WTC11 (cell line): Measurements from ENCODE around the gene DNAH14.
"Not testable (repeated sequence)": the region's sequence is repeated elsewhere in the genome, so short reads cannot be mapped to it uniquely, and the experiment has no call there.

ENCODE experiments used
- TCF7 ChIP-seq: sonication (generic); formaldehyde crosslinking; IDR thresholded peaks from 2 replicates; pipeline ENCODE4 v1.8.0; 2022; ENCODE audit warnings: mild to moderate bottlenecking, low read depth, missing genetic modification reagents, moderate library complexity
- TEAD4 ChIP-seq: sonication (generic); formaldehyde crosslinking; IDR thresholded peaks from 2 replicates; pipeline ENCODE4 v1.8.0; 2022; ENCODE audit warnings: mild to moderate bottlenecking, missing genetic modification reagents
- TF ChIP-seq, protein P1 (sequence below): fragments of 200-600 bp; IDR thresholded peaks from 2 replicates; pipeline ENCODE4 v1.8.0; 2022; ENCODE audit warnings: antibody characterized with exemption
- TF ChIP-seq, protein P2 (sequence below): sonication (generic); formaldehyde crosslinking; IDR thresholded peaks from 2 replicates; pipeline ENCODE4 v1.8.1; 2023; ENCODE audit warnings: mild to moderate bottlenecking, missing genetic modification reagents, moderate library complexity

DNA sequence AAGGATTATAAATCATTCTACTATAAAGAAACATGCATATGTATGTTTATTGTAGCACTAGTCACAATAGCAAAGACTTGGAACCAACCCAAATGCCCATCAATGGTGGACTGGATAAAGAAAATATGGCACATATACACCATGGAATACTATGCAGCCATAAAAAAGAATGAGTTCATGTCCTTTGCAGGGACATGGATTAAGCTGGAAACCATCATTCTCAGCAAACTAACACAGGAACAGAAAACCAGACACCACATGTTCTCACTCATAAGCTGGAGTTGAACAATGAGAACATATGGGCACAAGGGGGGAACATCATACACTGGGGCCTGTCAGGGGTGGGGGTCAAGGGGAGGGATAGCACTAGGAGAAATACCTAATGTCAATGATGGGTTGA, 300.0 kb downstream of the DNAH14 start:
- TF ChIP-seq TEAD4; TCF7 (CRISPR knock-in tag): not testable (repeated sequence)
- TF ChIP-seq, protein P1, sequence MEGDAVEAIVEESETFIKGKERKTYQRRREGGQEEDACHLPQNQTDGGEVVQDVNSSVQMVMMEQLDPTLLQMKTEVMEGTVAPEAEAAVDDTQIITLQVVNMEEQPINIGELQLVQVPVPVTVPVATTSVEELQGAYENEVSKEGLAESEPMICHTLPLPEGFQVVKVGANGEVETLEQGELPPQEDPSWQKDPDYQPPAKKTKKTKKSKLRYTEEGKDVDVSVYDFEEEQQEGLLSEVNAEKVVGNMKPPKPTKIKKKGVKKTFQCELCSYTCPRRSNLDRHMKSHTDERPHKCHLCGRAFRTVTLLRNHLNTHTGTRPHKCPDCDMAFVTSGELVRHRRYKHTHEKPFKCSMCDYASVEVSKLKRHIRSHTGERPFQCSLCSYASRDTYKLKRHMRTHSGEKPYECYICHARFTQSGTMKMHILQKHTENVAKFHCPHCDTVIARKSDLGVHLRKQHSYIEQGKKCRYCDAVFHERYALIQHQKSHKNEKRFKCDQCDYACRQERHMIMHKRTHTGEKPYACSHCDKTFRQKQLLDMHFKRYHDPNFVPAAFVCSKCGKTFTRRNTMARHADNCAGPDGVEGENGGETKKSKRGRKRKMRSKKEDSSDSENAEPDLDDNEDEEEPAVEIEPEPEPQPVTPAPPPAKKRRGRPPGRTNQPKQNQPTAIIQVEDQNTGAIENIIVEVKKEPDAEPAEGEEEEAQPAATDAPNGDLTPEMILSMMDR, result not testable (repeated sequence)
- TF ChIP-seq, protein P2, sequence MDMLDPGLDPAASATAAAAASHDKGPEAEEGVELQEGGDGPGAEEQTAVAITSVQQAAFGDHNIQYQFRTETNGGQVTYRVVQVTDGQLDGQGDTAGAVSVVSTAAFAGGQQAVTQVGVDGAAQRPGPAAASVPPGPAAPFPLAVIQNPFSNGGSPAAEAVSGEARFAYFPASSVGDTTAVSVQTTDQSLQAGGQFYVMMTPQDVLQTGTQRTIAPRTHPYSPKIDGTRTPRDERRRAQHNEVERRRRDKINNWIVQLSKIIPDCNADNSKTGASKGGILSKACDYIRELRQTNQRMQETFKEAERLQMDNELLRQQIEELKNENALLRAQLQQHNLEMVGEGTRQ (CRISPR knock-in tag), result not testable (repeated sequence)
